Thoracic aorta (tissue), 2 donors: Measurements from ENCODE around the gene RELA. TPM values are rescaled to one million over a fixed set of nuclear protein-coding genes. Genes with fewer than 3 reads are reported as not detected.
"Not testable (repeated sequence)": the region's sequence is repeated elsewhere in the genome, so short reads cannot be mapped to it uniquely, and the experiment has no call there.

Experiments used
- ATAC-seq: fragments of 150-250 bp; one replicate; pipeline ENCODE4 v1.8.0; 2017; ENCODE audit warnings: low read depth; ENCODE audit not compliant: insufficient number of reproducible peaks, low FRiP score
- DNase-seq: peaks from one replicate; pipeline ENCODE4 v3.0.0-alpha.2; 2020; ENCODE audit warnings: low spot score
- H3K27ac ChIP-seq, 2 donors: fragments of 200-600 bp; sonication (generic); 1 replicate in 1 of 2; 2 replicates in 1 of 2; pipeline ENCODE4 v1.5.1; 2016; ENCODE audit warnings: mild to moderate bottlenecking in 2 of 2, moderate library complexity in 2 of 2
- H3K27me3 ChIP-seq: fragments of 200-600 bp; sonication (generic); replicated peaks from 2 replicates; pipeline ENCODE4 v1.6.0; 2016; ENCODE audit warnings: mild to moderate bottlenecking; ENCODE audit not compliant: insufficient read depth
- H3K36me3 ChIP-seq: fragments of 200-600 bp; sonication (generic); one replicate; pipeline ENCODE4 v1.5.1; 2016
- H3K4me1 ChIP-seq, 2 donors: fragments of 200-600 bp; sonication (generic); 1 replicate in 1 of 2; 2 replicates in 1 of 2; pipeline versions ENCODE4 v1.5.1 to v1.6.0; 2016; ENCODE audit warnings: low read depth in 2 of 2, mild to moderate bottlenecking in 1 of 2; ENCODE audit not compliant: control insufficient read depth in 1 of 2
- H3K4me3 ChIP-seq: fragments of 200-600 bp; sonication (generic); 2 replicates; pipeline ENCODE4 v1.5.1; 2016; ENCODE audit warnings: mild to moderate bottlenecking
- H3K9me3 ChIP-seq: fragments of 200-600 bp; sonication (generic); 2 replicates; pipeline ENCODE4 v1.5.1; 2016
- CTCF ChIP-seq: fragments of 200-600 bp; sonication (generic); IDR thresholded peaks from one replicate; pipeline ENCODE4 v1.5.1; 2019; ENCODE audit warnings: antibody characterized with exemption
- total RNA-seq, 2 donors: library from RNA; depleted of rRNA; stranded (reverse); fragments of >200 nt; gene quantifications; one replicate each; pipeline versions ENCODE4 v1.1.0 to v1.2.3, GENCODE V29; 2016

RELA gene
- total RNA-seq, 2 donors from 2014 or later = 81.5 to 84.4 TPM

GRCh38 chr11:65708451-65708850 lies 45.7 kb upstream of the RELA start:
- Histone ChIP-seq H3K27ac (no peak overlapping the region), H3K4me1 (peaks cover 5 to 33% of the 10 kb centered on the region in 2 donors), H3K27me3 (no peaks in the 10 kb centered on the region), H3K36me3 (peaks cover 2% of the 10 kb centered on the region), H3K4me3 (no peak overlapping the region), H3K9me3 (no peaks in the 10 kb centered on the region)
- ATAC-seq (no peak), DNase-seq (no peak)
- TF ChIP-seq CTCF = no peak

- not testable (repeated sequence) for ATAC-seq
Observed at GRCh38 chr11:65707002-65707401, 44.3 kb upstream of the RELA start.

GRCh38 chr11:65706303-65706763 lies 43.6 kb upstream of the RELA start:
- TF ChIP-seq CTCF = peak; percentile 76

More at GRCh38 chr11:65707002-65707401, 44.3 kb upstream of the RELA start:
- not testable (repeated sequence) for H3K36me3 ChIP-seq, H3K9me3 ChIP-seq, H3K27ac ChIP-seq, DNase-seq, H3K4me3 ChIP-seq, H3K27me3 ChIP-seq
- H3K4me1 ChIP-seq = peaks cover 5 to 24% of the 10 kb centered on the region in 2 donors

GRCh38 chr11:65703846-65704245 lies 41.1 kb upstream of the RELA start:
- no peak for ATAC-seq
- Histone ChIP-seq H3K4me3 (no peak overlapping the region), H3K4me1 (peaks cover 0 to 5% of the 10 kb centered on the region in 2 donors), H3K27me3 (no peaks in the 10 kb centered on the region), H3K27ac (no peak overlapping the region), H3K36me3 (no peaks in the 10 kb centered on the region), H3K9me3 (no peaks in the 10 kb centered on the region)
- no peak for DNase-seq
- no peak for TF ChIP-seq CTCF

More at GRCh38 chr11:65706303-65706763, 43.6 kb upstream of the RELA start:
- not testable (repeated sequence) for H3K36me3 ChIP-seq, H3K27me3 ChIP-seq, H3K27ac ChIP-seq, DNase-seq, H3K9me3 ChIP-seq, ATAC-seq
- Histone ChIP-seq H3K4me1 (peaks cover 5 to 23% of the 10 kb centered on the region in 2 donors), H3K4me3 (peak overlapping the region; percentile 58)

GRCh38 chr11:65701686-65702085 lies 39.0 kb upstream of the RELA start:
- no peaks in the 10 kb centered on the region for H3K36me3 ChIP-seq
- TF ChIP-seq CTCF = no peak
- no peaks in the 10 kb centered on the region for H3K9me3 ChIP-seq
- ATAC-seq (no peak), DNase-seq (no peak)
- no peak overlapping the region for H3K4me3 ChIP-seq
- no peaks in the 10 kb centered on the region for H3K27me3 ChIP-seq
- H3K27ac ChIP-seq = no peak overlapping the region
- peaks cover 0 to 4% of the 10 kb centered on the region in 2 donors for H3K4me1 ChIP-seq

GRCh38 chr11:65700399-65700798 lies 37.7 kb upstream of the RELA start:
- Histone ChIP-seq H3K36me3 (no peaks in the 10 kb centered on the region), H3K9me3 (no peaks in the 10 kb centered on the region), H3K27me3 (no peaks in the 10 kb centered on the region), H3K4me3 (no peak overlapping the region), H3K4me1 (no peaks in the 10 kb centered on the region), H3K27ac (no peak overlapping the region)
- TF ChIP-seq CTCF = no peak
- DNase-seq = no peak
- no peak for ATAC-seq
